HG03175 (cell line): Measurements from ENCODE around the gene STXBP2.

Experiments used
- ATAC-seq: cut with Tn5 transposase; IDR thresholded peaks from one replicate; pipeline ENCODE4 v1.9.1; 2021; ENCODE audit warnings: mild to moderate bottlenecking, moderate library complexity; ENCODE audit not compliant: unreplicated experiment

The STXBP2 gene

GRCh38 chr19:7677669-7678311 lies 40.9 kb downstream of the STXBP2 start:
- no peak for ATAC-seq

- no peak for ATAC-seq
Measured at GRCh38 chr19:7678971-7679751, 42.3 kb downstream of the STXBP2 start.

GRCh38 chr19:7679771-7680605 lies 43.1 kb downstream of the STXBP2 start:
- ATAC-seq, result no peak

DNA sequence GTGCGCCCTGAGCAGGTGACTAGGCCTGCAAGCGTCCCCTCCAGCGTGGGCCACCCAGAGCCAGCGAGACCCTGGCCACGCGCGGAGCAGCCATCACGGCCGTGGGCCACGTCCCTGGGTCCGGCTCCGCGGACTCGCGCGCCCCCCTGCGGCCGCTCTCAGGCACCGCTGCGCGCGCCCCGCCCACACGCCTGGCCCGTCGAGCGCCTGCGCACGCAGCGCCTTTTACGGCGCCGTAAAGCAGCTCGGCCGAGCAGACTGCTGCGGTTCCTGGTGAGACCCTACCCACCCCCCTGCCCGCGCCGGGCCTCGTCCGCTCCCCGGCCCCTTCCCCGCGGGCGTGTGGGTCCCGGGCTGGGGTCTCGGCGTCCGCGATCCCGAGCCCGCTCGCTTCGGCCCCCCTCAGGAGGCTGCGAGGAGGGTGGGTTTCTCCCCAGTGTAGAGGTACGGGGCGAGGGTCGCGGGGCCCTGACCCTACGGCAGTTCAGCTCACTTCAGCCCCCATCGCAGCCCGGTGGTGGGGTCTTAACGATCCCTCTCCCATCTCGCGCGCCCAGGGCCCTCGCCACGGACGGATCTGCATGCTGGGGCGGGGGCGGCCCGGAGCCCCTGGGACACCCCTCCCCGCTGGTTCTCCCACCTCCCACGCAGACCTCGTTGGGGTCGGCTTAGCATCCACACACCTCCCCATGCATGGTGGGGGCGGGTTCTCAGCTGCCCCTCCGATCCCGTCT lies 43.9 kb downstream of the STXBP2 start, which contains the start of gene TRAPPC5:
TRAPPC5 (plus strand) TSS at position 228 of the 734 bp plus-strand sequence. CDS start 1,421 bp downstream, outside the sequence.
- peak; percentile 62 for ATAC-seq

DNA sequence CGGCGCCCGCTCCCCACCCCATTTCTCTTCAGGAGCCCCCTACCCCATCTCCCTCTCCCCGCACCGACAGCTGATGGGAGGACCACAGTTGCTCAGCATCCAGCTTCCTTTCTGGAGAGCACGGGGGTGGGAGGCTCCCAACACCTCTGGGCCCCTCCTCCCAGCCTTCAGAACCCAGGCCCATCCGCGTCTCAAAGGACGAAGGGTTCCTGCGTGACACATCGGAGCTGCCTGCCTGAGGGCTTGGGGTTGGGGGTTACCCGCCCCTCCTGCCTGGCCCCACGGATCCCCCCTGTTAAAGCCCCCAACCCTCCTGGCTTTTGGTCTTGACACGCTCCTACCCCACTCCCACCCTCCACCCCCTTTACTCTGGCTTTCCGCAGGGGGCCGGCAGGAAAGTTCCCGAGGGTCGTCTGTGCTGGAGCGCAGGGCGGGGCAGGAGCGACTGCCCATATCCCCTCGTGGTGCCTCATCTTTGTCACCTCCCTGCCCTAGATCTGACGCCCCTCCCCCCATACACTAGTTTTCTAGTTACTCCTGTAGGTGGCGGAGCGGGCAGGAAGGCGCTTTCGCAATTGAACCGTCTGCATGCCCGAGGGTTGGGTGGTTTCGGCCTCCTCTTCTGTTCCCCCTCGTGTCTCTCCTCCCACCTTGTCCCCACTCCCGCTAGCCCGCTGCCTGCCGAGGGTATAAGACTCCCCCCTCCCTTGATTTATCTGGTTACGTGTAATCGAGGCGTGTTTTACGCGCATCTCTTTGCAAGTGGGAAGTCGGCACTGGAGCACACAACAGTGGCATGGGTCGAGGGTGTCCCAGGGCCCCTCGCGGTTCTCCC lies 44.6 kb downstream of the STXBP2 start:
- ATAC-seq, result peak; percentile 36

- ATAC-seq, result no peak
Measured at GRCh38 chr19:7682175-7682855, 45.4 kb downstream of the STXBP2 start.

DNA sequence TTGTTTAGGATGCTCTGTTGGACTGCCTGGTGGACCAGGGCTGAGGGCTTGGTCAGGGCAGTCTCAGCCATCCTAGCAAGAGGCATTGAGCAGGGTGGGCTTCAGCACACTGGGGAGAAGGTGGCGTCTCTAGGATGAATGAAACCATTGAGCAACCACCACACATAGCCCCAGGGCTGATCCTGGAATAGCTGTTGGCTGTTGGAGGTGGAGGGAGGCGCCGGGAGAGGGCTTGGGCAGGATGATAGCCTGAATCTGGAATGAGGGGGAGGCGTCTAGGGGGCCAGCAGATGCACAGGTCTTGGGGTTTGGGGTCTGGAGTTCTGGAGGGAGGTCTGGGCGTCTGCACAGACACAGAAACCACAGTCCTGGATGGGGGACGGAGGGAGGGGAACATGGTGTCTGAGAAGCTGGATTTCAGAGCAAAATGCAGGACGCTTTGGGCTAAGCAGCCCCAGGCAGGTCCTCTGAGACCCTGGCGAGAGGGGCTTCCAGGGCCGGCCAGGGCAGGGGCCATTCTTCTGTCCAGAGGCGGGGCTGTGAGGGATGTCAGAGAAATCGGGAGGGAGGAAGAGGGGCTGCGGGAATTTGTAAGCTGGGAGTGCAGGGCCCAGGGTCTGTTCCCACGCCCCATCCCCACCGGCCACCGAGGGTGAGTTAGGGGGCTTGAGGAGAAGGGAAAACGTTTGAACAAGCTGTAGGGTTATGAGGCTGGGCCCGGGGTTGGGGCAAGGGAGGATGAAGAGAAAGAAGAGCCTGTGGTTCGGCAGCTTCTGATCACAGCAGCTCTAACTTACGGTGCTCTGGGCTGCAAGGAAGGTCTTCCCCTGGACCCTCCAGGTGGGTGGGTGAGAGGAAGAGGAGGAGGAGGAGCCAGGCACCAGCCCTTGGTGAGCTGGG lies 48.9 kb downstream of the STXBP2 start:
- ATAC-seq, result no peak

DNA sequence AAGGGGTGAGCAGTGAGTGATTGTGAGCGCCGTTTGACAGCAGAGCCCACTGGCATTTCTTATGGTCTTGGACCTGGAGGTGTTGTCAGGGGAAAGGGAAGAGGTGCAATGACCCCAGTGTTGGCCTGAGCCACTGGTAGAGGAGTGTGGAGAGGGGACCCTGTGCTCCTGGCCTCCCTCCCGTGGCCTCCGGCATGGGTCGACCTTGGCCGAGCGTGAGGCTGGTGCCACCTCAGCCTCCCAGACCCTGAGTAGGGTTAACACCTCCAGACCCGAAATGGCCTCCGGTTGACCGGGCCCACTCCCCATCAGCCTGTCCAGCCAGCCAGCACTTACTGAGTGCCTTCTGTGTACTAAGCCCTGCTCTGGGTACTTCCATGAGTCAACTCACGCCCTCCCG lies 50.3 kb downstream of the STXBP2 start:
- ATAC-seq, result no peak

- no peak for ATAC-seq
Measured at GRCh38 chr19:7689165-7689564, 52.3 kb downstream of the STXBP2 start.

DNA sequence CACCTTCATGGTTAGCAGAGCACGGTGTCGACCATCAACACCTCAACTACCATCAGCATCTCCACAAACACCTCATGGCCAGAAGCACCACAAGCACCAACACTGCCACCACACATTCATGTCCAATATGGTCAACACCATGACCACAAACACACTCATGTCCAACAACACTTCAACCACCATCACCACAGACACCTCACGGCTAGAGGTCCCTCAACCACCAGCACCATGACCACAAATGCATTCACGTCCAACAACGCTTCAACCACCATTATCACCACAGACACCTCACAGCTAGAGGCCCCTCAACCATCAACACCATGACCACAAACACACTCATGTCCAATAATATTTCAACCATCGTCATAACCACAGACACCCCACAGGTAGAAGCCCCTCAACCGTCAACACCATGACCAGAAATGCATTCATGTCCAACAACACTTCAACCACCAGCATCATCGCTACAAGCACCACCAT lies 53.9 kb downstream of the STXBP2 start:
- ATAC-seq, result no peak

GRCh38 chr19:7691497-7691896 lies 54.6 kb downstream of the STXBP2 start:
- no peak for ATAC-seq

DNA sequence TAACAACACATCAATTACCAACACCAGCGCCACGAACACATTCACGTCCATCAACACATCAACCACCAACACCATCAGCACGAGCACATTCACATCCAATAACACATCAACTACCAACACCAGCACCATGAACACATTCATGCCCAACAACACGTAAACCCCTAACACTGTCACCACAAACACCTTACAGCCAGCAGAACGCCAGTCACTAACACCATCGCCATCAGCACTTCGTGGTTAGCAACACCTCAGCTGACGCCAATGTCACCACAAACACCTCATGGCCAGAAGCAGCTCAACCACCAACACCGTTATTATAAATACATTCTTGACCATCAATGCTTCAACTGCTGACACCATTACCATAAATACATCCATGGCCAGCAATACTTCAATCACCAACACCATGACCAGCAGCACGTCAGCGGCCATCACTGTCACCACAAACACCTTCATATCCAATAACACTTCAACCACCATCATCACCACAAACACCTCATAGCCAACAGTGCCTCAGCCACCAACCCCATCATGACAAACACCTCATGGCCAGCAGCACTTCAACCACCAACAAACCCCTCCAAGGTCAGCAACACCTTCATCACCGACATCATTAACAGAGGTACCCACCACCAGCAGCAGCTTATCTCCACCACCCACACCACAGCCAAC lies 55.6 kb downstream of the STXBP2 start:
- no peak for ATAC-seq

- ATAC-seq, result no peak
Measured at GRCh38 chr19:7694499-7694898, 57.6 kb downstream of the STXBP2 start.
